Kidney glomerular epithelial cell (primary cell): ENCODE measurements around the gene DERA.

Experiments used
- DNase-seq: peaks from one replicate; lab custom pipeline; 2025; lab: John Stamatoyannopoulos, UW

Gene DERA

GRCh38 chr12:16074894-16075293 is 163.8 kb downstream of the DERA start:
- DNase-seq: no peak

- DNase-seq: no peak
Observed at GRCh38 chr12:16075887-16076286, 164.8 kb downstream of the DERA start.

GRCh38 chr12:16076557-16076956 is 165.4 kb downstream of the DERA start:
- DNase-seq: peak; percentile 1

GRCh38 chr12:16076970-16077522 is 165.9 kb downstream of the DERA start:
- no peak for DNase-seq

GRCh38 chr12:16086462-16086861 is 175.3 kb downstream of the DERA start:
- DNase-seq: no peak

- DNase-seq: no peak
Observed at GRCh38 chr12:16086942-16087341, 175.8 kb downstream of the DERA start.
